HCT116 (cell line): ENCODE measurements around the gene BBS2. TPM values are rescaled to one million over a fixed set of nuclear protein-coding genes. Genes with fewer than 3 reads are reported as not detected.

Experiments used
- ATAC-seq: fragments of 200-7000 bp; cut with Tn5 transposase; 2 replicates; pipeline ENCODE4 v1.9.1; 2020; ENCODE audit warnings: mild to moderate bottlenecking, moderate library complexity
- BruUV-seq: library from RNA; stranded (reverse); fragments of 400-500 nt; replicated peaks from 2 replicates; lab custom pipeline; 2021; lab: Mats Ljungman, UMichigan
- CTCF ChIA-PET: fragments of 300-600 bp; sonication (Branson Sonifier 250); formaldehyde crosslinking; loops from one replicate; lab custom pipeline; 2021; ENCODE audit warnings: antibody characterized with exemption; lab: Charles Lee
- POLR2A ChIA-PET: fragments of 300-600, 350-600 bp; sonication (Branson Sonifier 250); formaldehyde crosslinking; loops from one replicate; lab custom pipeline; 2021; ENCODE audit warnings: antibody characterized with exemption; lab: Charles Lee
- RAD21 ChIA-PET, 2 experiments: fragments of 300-600 bp; sonication (Branson Sonifier 250); formaldehyde crosslinking; loops; one replicate each; lab custom pipeline; 2023; ENCODE audit warnings: low total read pairs in 2 of 2; ENCODE audit not compliant: uncharacterized antibody in 2 of 2, unreplicated experiment in 2 of 2, low non-redundant PET in 1 of 2; lab: Charles Lee
- DNase-seq: peaks from one replicate; pipeline ENCODE4 v3.0.0-alpha.2; 2010; ENCODE audit warnings: low read depth, low spot score
- H2AFZ ChIP-seq: fragments of 200-600 bp; shearing (Covaris generic), sonication (generic); 2 replicates; pipeline ENCODE4 v1.6.1; 2017; ENCODE audit warnings: low read depth, mixed run types, mixed read lengths, antibody characterized with exemption, low read length; ENCODE audit not compliant: poor library complexity, severe bottlenecking
- H3K27ac ChIP-seq: 2 replicates; pipeline ENCODE4 v1.5.1; 2012; ENCODE audit warnings: low read depth, low read length
- H3K27me3 ChIP-seq: fragments of 200-600 bp; sonication (generic); 2 replicates; pipeline ENCODE4 v1.6.1; 2016; ENCODE audit warnings: mixed run types, low read length, mixed read lengths; ENCODE audit not compliant: insufficient read depth
- H3K36me3 ChIP-seq, 2 experiments: fragments of 200-500 bp in 1 of 2; fragments of 200-600 bp in 1 of 2; sonication (Bioruptor generic) in 1 of 2; sonication (generic) in 1 of 2; 2 replicates each; pipeline versions ENCODE4 v1.5.1 to v1.6.1; 2014 to 2016; ENCODE audit warnings: low read length in 2 of 2, inconsistent platforms in 1 of 2, mixed read lengths in 1 of 2, mixed run types in 1 of 2; ENCODE audit not compliant: insufficient read depth in 2 of 2, control insufficient read depth in 1 of 2
- H3K4me1 ChIP-seq, 2 experiments: fragments of 200-600 bp in 1 of 2; sonication (generic) in 1 of 2; 2 replicates each; pipeline versions ENCODE4 v1.5.1 to v1.6.1; 2012 to 2017; ENCODE audit warnings: low read length in 2 of 2, inconsistent platforms in 1 of 2, mild to moderate bottlenecking in 1 of 2, mixed read lengths in 1 of 2, mixed run types in 1 of 2, moderate library complexity in 1 of 2; ENCODE audit not compliant: insufficient read depth in 2 of 2, control insufficient read depth in 1 of 2
- H3K4me2 ChIP-seq: fragments of 200-600 bp; sonication (generic); 2 replicates; pipeline ENCODE4 v1.6.1; 2017; ENCODE audit warnings: mixed run types, low read length, mixed read lengths
- H3K4me3 ChIP-seq, 2 experiments: fragments of 200-600 bp in 1 of 2; sonication (generic) in 1 of 2; replicated peaks in 1 of 2; 2 replicates each; pipeline ENCODE4 v1.5.1; 2011 to 2016; ENCODE audit warnings: low read length in 2 of 2, control low read depth in 1 of 2, low read depth in 1 of 2, mild to moderate bottlenecking in 1 of 2, mixed read lengths in 1 of 2, mixed run types in 1 of 2
- H3K79me2 ChIP-seq: fragments of 200-600 bp; sonication (generic); 2 replicates; pipeline ENCODE4 v1.6.1; 2017; ENCODE audit warnings: mild to moderate bottlenecking, mixed run types, low read length, moderate library complexity, mixed read lengths; ENCODE audit not compliant: insufficient read depth
- H3K9ac ChIP-seq: fragments of 200-600 bp; sonication (generic); 2 replicates; pipeline ENCODE4 v1.6.1; 2016; ENCODE audit warnings: low read length, mixed read lengths
- H3K9me2 ChIP-seq: fragments of 200-600 bp; sonication (generic), shearing (Covaris generic); 2 replicates; pipeline ENCODE4 v1.6.1; 2017; ENCODE audit warnings: mixed run types, mild to moderate bottlenecking, moderate library complexity; ENCODE audit not compliant: insufficient read depth
- H3K9me3 ChIP-seq, 2 experiments: fragments of 200-500 bp in 1 of 2; fragments of 200-600 bp in 1 of 2; sonication (Bioruptor generic) in 1 of 2; sonication (generic) in 1 of 2; 2 replicates each; pipeline ENCODE4 v1.6.1; 2014 to 2017; ENCODE audit warnings: low read length in 2 of 2, mixed read lengths in 2 of 2, inconsistent platforms in 1 of 2, low read depth in 1 of 2, mild to moderate bottlenecking in 1 of 2, mixed run types in 1 of 2, moderate library complexity in 1 of 2; ENCODE audit not compliant: control insufficient read depth in 1 of 2, insufficient read depth in 1 of 2
- H4K20me1 ChIP-seq: fragments of 200-600 bp; sonication (generic), shearing (Covaris generic); 2 replicates; pipeline ENCODE4 v1.6.1; 2017; ENCODE audit warnings: mixed run types, mild to moderate bottlenecking, moderate library complexity; ENCODE audit not compliant: insufficient read depth
- CBX3 ChIP-seq: IDR thresholded peaks from 2 replicates; pipeline ENCODE4 v1.6.1; 2012; ENCODE audit warnings: low read depth
- EGR1 ChIP-seq: IDR thresholded peaks from 2 replicates; pipeline ENCODE4 v1.6.1; 2012; ENCODE audit warnings: low read depth
- ELF1 ChIP-seq: IDR thresholded peaks from 2 replicates; pipeline ENCODE4 v1.6.1; 2012; ENCODE audit warnings: low read depth, borderline replicate concordance
- EZH2 ChIP-seq: fragments of 200-600 bp; sonication (generic); IDR thresholded peaks from 2 replicates; pipeline ENCODE4 v1.6.1; 2017; ENCODE audit warnings: antibody characterized with exemption, mixed run types
- EZH2phosphoT487 ChIP-seq: fragments of 200-600 bp; IDR thresholded peaks from 2 replicates; pipeline ENCODE4 v1.6.1; 2018; ENCODE audit warnings: antibody characterized with exemption, borderline replicate concordance
- FOSL1 ChIP-seq: IDR thresholded peaks from 2 replicates; pipeline ENCODE4 v1.6.1; 2012; ENCODE audit warnings: low read depth
- JUND ChIP-seq: IDR thresholded peaks from 2 replicates; pipeline ENCODE4 v1.6.1; 2012
- POLR2A ChIP-seq: IDR thresholded peaks from 2 replicates; pipeline ENCODE4 v1.7.0; 2011; ENCODE audit warnings: borderline replicate concordance; ENCODE audit not compliant: insufficient read depth, insufficient read length; ENCODE audit errors: extremely low read depth
- POLR2AphosphoS5 ChIP-seq: IDR thresholded peaks from 2 replicates; pipeline ENCODE4 v1.6.1; 2011; ENCODE audit warnings: mild to moderate bottlenecking, low read depth, low read length, moderate library complexity
- RAD21 ChIP-seq: IDR thresholded peaks from 2 replicates; pipeline ENCODE4 v1.6.1; 2012; ENCODE audit warnings: low read depth, mild to moderate bottlenecking
- SIN3A ChIP-seq: IDR thresholded peaks from 2 replicates; pipeline ENCODE4 v1.6.1; 2012; ENCODE audit warnings: low read depth
- SRF ChIP-seq: IDR thresholded peaks from 2 replicates; pipeline ENCODE4 v1.6.1; 2012; ENCODE audit warnings: low read depth
- TCF7L2 ChIP-seq: IDR thresholded peaks from 2 replicates; pipeline ENCODE4 v1.7.0; 2011; ENCODE audit warnings: borderline replicate concordance, inconsistent platforms; ENCODE audit not compliant: insufficient read depth, insufficient read length; ENCODE audit errors: extremely low read depth
- ZFX ChIP-seq: fragments of 450-650 bp; IDR thresholded peaks from 2 replicates; pipeline ENCODE4 v1.6.1; 2017
- intact Hi-C: fragments of 100-400 bp; cut with micrococcal nuclease; formaldehyde crosslinking; loops from 2 replicates; pipeline ENCODE4 v1.10.0; 2022
- total RNA-seq: library from RNA; stranded (reverse); gene quantifications from one replicate; pipeline ENCODE4 v1.2.1, GENCODE V29; 2021; ENCODE audit not compliant: unreplicated experiment
- TF ChIP-seq, protein P1 (sequence below), 3 experiments: fragments of 200-600 bp in 1 of 3; sonication (generic) in 1 of 3; IDR thresholded peaks in 2 of 3; conservative IDR thresholded peaks in 1 of 3; 2 replicates each; pipeline ENCODE4 v1.5.1; 2012 to 2017; ENCODE audit warnings: low read depth in 2 of 3, low read length in 2 of 3, antibody characterized with exemption in 1 of 3, borderline replicate concordance in 1 of 3, control low read depth in 1 of 3, mild to moderate bottlenecking in 1 of 3, mixed read lengths in 1 of 3, mixed run types in 1 of 3, moderate library complexity in 1 of 3; ENCODE audit not compliant: insufficient read depth in 1 of 3
- TF ChIP-seq, protein P2 (sequence below): IDR thresholded peaks from 2 replicates; pipeline ENCODE4 v1.6.1; 2012; ENCODE audit warnings: low read depth
- TF ChIP-seq, protein P3 (sequence below): IDR thresholded peaks from 2 replicates; pipeline ENCODE4 v1.6.1; 2012

The BBS2 gene
- total RNA-seq, 1 experiment from 2014 or later = 26.7 TPM

DNA sequence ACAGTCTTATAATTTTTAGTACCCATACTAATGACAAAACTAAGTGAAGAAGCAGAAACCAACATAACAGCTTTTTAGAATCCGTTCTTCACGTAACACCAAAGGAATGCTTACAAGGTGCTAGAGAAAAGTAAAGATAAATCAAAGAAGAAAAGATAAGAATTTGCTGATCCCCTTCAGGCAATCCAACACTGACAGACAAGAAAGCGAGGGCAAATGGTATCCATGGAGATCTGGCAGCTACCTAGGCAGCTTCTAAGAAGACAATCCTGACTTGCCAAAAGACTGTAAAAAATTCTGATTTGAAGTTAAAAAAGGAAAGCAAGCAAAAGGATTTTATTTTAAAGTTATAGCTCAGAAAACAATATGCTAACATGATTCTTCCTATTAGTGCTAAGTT lies 14.6 kb downstream of the BBS2 start:
- ATAC-seq (no peak), DNase-seq (no peak)
- intact Hi-C loops = no loop called here
- CTCF ChIA-PET = no interaction called here
- Histone ChIP-seq H3K9ac (no peak overlapping the region), H3K79me2 (no peaks in the 10 kb centered on the region), H3K27ac (no peak overlapping the region), H4K20me1 (no peaks in the 10 kb centered on the region), H3K4me3 (no peak overlapping the region), H3K4me2 (no peak overlapping the region), H3K4me1 (no peaks in the 10 kb centered on the region), H3K9me2 (no peaks in the 10 kb centered on the region), H3K36me3 (peaks cover 0 to 14% of the 10 kb centered on the region in 2 experiments; a peak in 1 of 4 replicates), H2AFZ (no peak overlapping the region), H3K9me3 (no peaks in the 10 kb centered on the region), H3K27me3 (no peaks in the 10 kb centered on the region)
- no TSS peak for BruUV-seq
- RAD21 ChIA-PET = no interaction called here
- POLR2A ChIA-PET = no interaction called here
- TF ChIP-seq CBX3 = no peak
- no peak for TF ChIP-seq POLR2AphosphoS5
- no peak for TF ChIP-seq EGR1
- TF ChIP-seq SRF = no peak
- TF ChIP-seq POLR2A = no peak
- TF ChIP-seq EZH2 = no peak
- TF ChIP-seq JUND = no peak
- no peak for TF ChIP-seq FOSL1
- TF ChIP-seq, protein P1, sequence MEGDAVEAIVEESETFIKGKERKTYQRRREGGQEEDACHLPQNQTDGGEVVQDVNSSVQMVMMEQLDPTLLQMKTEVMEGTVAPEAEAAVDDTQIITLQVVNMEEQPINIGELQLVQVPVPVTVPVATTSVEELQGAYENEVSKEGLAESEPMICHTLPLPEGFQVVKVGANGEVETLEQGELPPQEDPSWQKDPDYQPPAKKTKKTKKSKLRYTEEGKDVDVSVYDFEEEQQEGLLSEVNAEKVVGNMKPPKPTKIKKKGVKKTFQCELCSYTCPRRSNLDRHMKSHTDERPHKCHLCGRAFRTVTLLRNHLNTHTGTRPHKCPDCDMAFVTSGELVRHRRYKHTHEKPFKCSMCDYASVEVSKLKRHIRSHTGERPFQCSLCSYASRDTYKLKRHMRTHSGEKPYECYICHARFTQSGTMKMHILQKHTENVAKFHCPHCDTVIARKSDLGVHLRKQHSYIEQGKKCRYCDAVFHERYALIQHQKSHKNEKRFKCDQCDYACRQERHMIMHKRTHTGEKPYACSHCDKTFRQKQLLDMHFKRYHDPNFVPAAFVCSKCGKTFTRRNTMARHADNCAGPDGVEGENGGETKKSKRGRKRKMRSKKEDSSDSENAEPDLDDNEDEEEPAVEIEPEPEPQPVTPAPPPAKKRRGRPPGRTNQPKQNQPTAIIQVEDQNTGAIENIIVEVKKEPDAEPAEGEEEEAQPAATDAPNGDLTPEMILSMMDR (IDR thresholded peaks at IDR 0.05 in 2 of 3, conservative IDR thresholded peaks at IDR 0.05 in 1 of 3; ENCODE audit: borderline replicate concordance in 1 of 3, insufficient read depth in 1 of 3, low read depth in 2 of 3, low read length in 2 of 3) = no peak
- TF ChIP-seq, protein P2, sequence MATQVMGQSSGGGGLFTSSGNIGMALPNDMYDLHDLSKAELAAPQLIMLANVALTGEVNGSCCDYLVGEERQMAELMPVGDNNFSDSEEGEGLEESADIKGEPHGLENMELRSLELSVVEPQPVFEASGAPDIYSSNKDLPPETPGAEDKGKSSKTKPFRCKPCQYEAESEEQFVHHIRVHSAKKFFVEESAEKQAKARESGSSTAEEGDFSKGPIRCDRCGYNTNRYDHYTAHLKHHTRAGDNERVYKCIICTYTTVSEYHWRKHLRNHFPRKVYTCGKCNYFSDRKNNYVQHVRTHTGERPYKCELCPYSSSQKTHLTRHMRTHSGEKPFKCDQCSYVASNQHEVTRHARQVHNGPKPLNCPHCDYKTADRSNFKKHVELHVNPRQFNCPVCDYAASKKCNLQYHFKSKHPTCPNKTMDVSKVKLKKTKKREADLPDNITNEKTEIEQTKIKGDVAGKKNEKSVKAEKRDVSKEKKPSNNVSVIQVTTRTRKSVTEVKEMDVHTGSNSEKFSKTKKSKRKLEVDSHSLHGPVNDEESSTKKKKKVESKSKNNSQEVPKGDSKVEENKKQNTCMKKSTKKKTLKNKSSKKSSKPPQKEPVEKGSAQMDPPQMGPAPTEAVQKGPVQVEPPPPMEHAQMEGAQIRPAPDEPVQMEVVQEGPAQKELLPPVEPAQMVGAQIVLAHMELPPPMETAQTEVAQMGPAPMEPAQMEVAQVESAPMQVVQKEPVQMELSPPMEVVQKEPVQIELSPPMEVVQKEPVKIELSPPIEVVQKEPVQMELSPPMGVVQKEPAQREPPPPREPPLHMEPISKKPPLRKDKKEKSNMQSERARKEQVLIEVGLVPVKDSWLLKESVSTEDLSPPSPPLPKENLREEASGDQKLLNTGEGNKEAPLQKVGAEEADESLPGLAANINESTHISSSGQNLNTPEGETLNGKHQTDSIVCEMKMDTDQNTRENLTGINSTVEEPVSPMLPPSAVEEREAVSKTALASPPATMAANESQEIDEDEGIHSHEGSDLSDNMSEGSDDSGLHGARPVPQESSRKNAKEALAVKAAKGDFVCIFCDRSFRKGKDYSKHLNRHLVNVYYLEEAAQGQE = no peak
- no peak for TF ChIP-seq ELF1
- no peak for TF ChIP-seq EZH2phosphoT487
- no peak for TF ChIP-seq SIN3A
- no peak for TF ChIP-seq ZFX
- TF ChIP-seq, protein P3, sequence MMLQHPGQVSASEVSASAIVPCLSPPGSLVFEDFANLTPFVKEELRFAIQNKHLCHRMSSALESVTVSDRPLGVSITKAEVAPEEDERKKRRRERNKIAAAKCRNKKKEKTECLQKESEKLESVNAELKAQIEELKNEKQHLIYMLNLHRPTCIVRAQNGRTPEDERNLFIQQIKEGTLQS = no peak
- no peak for TF ChIP-seq RAD21
- TF ChIP-seq TCF7L2 = no peak
